HepG2 (cell line): ENCODE measurements around the gene VPS4A. TPM values are rescaled to one million over a fixed set of nuclear protein-coding genes. Genes with fewer than 3 reads are reported as not detected.

Experiments used
- FOSL1 ChIP-seq: sonication (generic); formaldehyde crosslinking; IDR thresholded peaks from 2 replicates; pipeline ENCODE4 v1.9.0; 2021; ENCODE audit warnings: missing genetic modification reagents, borderline replicate concordance
- FOXP1 ChIP-seq, 2 experiments: fragments of 450-650 bp in 1 of 2; IDR thresholded peaks; 2 replicates each; pipeline ENCODE4 v1.6.1; 2017 to 2018; ENCODE audit warnings: antibody characterized with exemption in 1 of 2
- HCFC1 ChIP-seq: fragments of 150-350 bp; IDR thresholded peaks from 2 replicates; pipeline ENCODE4 v1.6.1; 2014; ENCODE audit warnings: low read depth, low read length
- SRSF4 ChIP-seq: fragments of 200-400 bp; formaldehyde crosslinking; IDR thresholded peaks from one replicate; pipeline ENCODE4 v1.6.1; 2018; ENCODE audit warnings: mild to moderate bottlenecking, low read depth, low read length, moderate library complexity; ENCODE audit not compliant: poor library complexity, severe bottlenecking
- TP53 ChIP-seq: sonication (generic); formaldehyde crosslinking; conservative IDR thresholded peaks from 2 replicates; pipeline ENCODE4 v1.4.0; 2020; ENCODE audit warnings: missing genetic modification reagents
- U2AF2 ChIP-seq: fragments of 200-400 bp; formaldehyde crosslinking; IDR thresholded peaks from 2 replicates; pipeline ENCODE4 v1.6.1; 2017; ENCODE audit warnings: low read depth, mild to moderate bottlenecking, low read length
- YY1 ChIP-seq: IDR thresholded peaks from 2 replicates; pipeline ENCODE4 v1.6.1; 2011; ENCODE audit warnings: low read length, low read depth, moderate library complexity, mild to moderate bottlenecking; ENCODE audit not compliant: insufficient read depth, insufficient replicate concordance
- ZBTB7B ChIP-seq: sonication (generic); formaldehyde crosslinking; IDR thresholded peaks from 2 replicates; pipeline ENCODE4 v1.4.0; 2020; ENCODE audit warnings: missing genetic modification reagents
- ZNF256 ChIP-seq: sonication (generic); formaldehyde crosslinking; conservative IDR thresholded peaks from 2 replicates; pipeline ENCODE4 v1.4.0; 2020; ENCODE audit warnings: missing genetic modification reagents
- ZNF331 ChIP-seq: sonication (generic); formaldehyde crosslinking; IDR thresholded peaks from 2 replicates; pipeline ENCODE4 v1.4.0; 2020; ENCODE audit warnings: missing genetic modification reagents
- ZSCAN9 ChIP-seq: IDR thresholded peaks from 2 replicates; pipeline ENCODE4 v1.6.1; 2016; ENCODE audit warnings: borderline replicate concordance
- polyA plus RNA-seq, 8 experiments: library from polyadenylated mRNA; depleted of rRNA in 3 of 8; stranded (reverse) in 7 of 8; unstranded in 1 of 8; fragments of >200 nt; fragmentation: Illumina TruSeq in 4 of 8; extraction: Trizol in 4 of 8; gene quantifications; 2 replicates each; pipeline versions ENCODE4 v1.2.1 to v1.2.3, GENCODE V29; 2011 to 2016; ENCODE audit warnings: low read depth in 4 of 8, missing spikeins in 1 of 8, mixed read lengths in 1 of 8; ENCODE audit not compliant: insufficient read depth in 1 of 8
- total RNA-seq, 5 experiments: library from RNA; depleted of rRNA; stranded (reverse); fragments of >200 nt; fragmentation: Illumina TruSeq; extraction: Trizol; gene quantifications; 2 replicates each; pipeline ENCODE4 v1.2.3, GENCODE V29; 2016; ENCODE audit warnings: low read depth in 1 of 5
- TF ChIP-seq, protein P1 (sequence below): IDR thresholded peaks from 2 replicates; pipeline ENCODE4 v1.6.1; 2016; ENCODE audit warnings: low read depth, missing genetic modification reagents, missing compliant biosample characterization
- TF ChIP-seq, protein P2 (sequence below): sonication (generic); formaldehyde crosslinking; IDR thresholded peaks from 2 replicates; pipeline ENCODE4 v1.4.0; 2020; ENCODE audit warnings: missing genetic modification reagents
- TF ChIP-seq, protein P3 (sequence below): sonication (generic); formaldehyde crosslinking; IDR thresholded peaks from 2 replicates; pipeline ENCODE4 v1.9.0; 2021; ENCODE audit warnings: missing genetic modification reagents, borderline replicate concordance

VPS4A gene
- total and polyA plus RNA-seq, 2 of the 13 experiments (the other 11 are each of a cell fraction or from before 2014, with no cell fraction given) = 13.2 to 27.9 TPM

DNA sequence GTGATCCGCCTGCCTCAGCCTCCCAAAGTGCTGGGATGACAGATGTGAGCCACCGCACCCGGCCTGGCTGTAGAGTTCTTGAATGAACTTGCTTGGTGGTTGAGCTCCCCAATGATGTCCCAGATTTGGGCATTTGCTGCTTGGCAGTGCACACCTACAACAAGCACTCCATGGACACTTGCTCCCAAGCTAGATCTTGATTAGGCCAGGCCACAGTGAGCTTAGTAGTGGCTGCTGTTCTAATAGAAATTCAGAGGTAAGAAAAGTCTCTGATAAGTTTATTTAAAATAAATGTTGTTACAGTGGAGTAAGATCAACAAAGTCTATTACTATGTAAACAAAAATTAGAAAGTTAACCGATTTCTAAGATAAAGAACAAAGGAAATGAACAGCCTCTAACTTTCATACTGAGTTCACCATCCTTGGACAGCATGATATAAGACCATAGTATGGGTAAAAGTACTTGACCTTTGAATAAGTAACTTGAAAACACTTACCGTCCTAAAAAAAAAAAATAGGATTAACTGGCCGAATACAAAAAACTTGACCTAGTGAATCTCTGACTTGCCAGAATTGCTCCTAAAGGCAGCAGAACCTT lies 39.5 kb downstream of the VPS4A start (continued):
- TF ChIP-seq, protein P1, sequence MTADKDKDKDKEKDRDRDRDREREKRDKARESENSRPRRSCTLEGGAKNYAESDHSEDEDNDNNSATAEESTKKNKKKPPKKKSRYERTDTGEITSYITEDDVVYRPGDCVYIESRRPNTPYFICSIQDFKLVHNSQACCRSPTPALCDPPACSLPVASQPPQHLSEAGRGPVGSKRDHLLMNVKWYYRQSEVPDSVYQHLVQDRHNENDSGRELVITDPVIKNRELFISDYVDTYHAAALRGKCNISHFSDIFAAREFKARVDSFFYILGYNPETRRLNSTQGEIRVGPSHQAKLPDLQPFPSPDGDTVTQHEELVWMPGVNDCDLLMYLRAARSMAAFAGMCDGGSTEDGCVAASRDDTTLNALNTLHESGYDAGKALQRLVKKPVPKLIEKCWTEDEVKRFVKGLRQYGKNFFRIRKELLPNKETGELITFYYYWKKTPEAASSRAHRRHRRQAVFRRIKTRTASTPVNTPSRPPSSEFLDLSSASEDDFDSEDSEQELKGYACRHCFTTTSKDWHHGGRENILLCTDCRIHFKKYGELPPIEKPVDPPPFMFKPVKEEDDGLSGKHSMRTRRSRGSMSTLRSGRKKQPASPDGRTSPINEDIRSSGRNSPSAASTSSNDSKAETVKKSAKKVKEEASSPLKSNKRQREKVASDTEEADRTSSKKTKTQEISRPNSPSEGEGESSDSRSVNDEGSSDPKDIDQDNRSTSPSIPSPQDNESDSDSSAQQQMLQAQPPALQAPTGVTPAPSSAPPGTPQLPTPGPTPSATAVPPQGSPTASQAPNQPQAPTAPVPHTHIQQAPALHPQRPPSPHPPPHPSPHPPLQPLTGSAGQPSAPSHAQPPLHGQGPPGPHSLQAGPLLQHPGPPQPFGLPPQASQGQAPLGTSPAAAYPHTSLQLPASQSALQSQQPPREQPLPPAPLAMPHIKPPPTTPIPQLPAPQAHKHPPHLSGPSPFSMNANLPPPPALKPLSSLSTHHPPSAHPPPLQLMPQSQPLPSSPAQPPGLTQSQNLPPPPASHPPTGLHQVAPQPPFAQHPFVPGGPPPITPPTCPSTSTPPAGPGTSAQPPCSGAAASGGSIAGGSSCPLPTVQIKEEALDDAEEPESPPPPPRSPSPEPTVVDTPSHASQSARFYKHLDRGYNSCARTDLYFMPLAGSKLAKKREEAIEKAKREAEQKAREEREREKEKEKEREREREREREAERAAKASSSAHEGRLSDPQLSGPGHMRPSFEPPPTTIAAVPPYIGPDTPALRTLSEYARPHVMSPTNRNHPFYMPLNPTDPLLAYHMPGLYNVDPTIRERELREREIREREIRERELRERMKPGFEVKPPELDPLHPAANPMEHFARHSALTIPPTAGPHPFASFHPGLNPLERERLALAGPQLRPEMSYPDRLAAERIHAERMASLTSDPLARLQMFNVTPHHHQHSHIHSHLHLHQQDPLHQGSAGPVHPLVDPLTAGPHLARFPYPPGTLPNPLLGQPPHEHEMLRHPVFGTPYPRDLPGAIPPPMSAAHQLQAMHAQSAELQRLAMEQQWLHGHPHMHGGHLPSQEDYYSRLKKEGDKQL (CRISPR knock-in tag) = no peak
- TF ChIP-seq TP53 (CRISPR knock-in tag) (no peak), ZSCAN9 (CRISPR knock-in tag) (no peak), SRSF4 (no peak), U2AF2 (no peak), ZNF331 (CRISPR knock-in tag) (no peak), ZNF256 (no peak), HCFC1 (no peak), FOXP1 (IDR thresholded peaks at IDR 0.05) (no peak), FOXP1 (CRISPR knock-in tag; IDR thresholded peaks at IDR 0.05) (peak; percentile 5; the same call in 1 of the 2 replicates), ZBTB7B (CRISPR knock-in tag) (no peak), YY1 (no peak), FOSL1 (CRISPR knock-in tag) (no peak)
- TF ChIP-seq, protein P2, sequence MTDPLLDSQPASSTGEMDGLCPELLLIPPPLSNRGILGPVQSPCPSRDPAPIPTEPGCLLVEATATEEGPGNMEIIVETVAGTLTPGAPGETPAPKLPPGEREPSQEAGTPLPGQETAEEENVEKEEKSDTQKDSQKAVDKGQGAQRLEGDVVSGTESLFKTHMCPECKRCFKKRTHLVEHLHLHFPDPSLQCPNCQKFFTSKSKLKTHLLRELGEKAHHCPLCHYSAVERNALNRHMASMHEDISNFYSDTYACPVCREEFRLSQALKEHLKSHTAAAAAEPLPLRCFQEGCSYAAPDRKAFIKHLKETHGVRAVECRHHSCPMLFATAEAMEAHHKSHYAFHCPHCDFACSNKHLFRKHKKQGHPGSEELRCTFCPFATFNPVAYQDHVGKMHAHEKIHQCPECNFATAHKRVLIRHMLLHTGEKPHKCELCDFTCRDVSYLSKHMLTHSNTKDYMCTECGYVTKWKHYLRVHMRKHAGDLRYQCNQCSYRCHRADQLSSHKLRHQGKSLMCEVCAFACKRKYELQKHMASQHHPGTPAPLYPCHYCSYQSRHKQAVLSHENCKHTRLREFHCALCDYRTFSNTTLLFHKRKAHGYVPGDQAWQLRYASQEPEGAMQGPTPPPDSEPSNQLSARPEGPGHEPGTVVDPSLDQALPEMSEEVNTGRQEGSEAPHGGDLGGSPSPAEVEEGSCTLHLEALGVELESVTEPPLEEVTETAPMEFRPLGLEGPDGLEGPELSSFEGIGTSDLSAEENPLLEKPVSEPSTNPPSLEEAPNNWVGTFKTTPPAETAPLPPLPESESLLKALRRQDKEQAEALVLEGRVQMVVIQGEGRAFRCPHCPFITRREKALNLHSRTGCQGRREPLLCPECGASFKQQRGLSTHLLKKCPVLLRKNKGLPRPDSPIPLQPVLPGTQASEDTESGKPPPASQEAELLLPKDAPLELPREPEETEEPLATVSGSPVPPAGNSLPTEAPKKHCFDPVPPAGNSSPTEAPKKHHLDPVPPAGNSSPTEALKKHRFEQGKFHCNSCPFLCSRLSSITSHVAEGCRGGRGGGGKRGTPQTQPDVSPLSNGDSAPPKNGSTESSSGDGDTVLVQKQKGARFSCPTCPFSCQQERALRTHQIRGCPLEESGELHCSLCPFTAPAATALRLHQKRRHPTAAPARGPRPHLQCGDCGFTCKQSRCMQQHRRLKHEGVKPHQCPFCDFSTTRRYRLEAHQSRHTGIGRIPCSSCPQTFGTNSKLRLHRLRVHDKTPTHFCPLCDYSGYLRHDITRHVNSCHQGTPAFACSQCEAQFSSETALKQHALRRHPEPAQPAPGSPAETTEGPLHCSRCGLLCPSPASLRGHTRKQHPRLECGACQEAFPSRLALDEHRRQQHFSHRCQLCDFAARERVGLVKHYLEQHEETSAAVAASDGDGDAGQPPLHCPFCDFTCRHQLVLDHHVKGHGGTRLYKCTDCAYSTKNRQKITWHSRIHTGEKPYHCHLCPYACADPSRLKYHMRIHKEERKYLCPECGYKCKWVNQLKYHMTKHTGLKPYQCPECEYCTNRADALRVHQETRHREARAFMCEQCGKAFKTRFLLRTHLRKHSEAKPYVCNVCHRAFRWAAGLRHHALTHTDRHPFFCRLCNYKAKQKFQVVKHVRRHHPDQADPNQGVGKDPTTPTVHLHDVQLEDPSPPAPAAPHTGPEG (CRISPR knock-in tag) = no peak
- TF ChIP-seq, protein P3, sequence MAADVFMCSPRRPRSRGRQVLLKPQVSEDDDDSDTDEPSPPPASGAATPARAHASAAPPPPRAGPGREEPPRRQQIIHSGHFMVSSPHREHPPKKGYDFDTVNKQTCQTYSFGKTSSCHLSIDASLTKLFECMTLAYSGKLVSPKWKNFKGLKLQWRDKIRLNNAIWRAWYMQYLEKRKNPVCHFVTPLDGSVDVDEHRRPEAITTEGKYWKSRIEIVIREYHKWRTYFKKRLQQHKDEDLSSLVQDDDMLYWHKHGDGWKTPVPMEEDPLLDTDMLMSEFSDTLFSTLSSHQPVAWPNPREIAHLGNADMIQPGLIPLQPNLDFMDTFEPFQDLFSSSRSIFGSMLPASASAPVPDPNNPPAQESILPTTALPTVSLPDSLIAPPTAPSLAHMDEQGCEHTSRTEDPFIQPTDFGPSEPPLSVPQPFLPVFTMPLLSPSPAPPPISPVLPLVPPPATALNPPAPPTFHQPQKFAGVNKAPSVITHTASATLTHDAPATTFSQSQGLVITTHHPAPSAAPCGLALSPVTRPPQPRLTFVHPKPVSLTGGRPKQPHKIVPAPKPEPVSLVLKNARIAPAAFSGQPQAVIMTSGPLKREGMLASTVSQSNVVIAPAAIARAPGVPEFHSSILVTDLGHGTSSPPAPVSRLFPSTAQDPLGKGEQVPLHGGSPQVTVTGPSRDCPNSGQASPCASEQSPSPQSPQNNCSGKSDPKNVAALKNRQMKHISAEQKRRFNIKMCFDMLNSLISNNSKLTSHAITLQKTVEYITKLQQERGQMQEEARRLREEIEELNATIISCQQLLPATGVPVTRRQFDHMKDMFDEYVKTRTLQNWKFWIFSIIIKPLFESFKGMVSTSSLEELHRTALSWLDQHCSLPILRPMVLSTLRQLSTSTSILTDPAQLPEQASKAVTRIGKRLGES (CRISPR knock-in tag) = no peak
